Measurements from ENCODE around the gene BHMT2.

BHMT2 gene

DNA sequence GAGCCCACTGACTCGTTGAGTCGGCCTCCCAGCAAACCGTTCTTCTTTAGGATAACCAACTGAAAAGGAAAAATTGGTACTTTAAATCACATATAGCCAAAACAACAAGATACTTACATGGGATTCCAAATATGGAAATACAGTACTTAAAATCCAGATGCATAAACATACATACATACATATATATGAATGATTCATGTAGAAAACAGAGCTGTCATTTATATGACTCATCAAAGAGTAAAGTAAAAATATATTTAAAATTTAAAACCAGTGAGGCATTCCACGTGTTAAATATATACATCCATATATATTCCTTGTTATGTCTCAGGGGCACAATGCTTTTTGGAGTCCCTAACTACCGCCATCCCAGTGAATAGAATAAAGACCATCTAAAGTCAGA, 36.8 kb upstream of the BHMT2 start:
- Histone ChIP-seq H3K36me3 (ENCODE audit: control insufficient read depth, insufficient read depth, low read length) (no peaks in the 10 kb centered on the region), H3K9me3 (ENCODE audit: control insufficient read depth, insufficient read depth, low read length) (no peaks in the 10 kb centered on the region), H3K27me3 (ENCODE audit: control insufficient read depth, insufficient read depth, low read length) (no peaks in the 10 kb centered on the region), H3K9ac (ENCODE audit: low read depth, low read length) (no peak overlapping the region), H3K4me3 (ENCODE audit: low read depth, low read length) (no peak overlapping the region), H3K4me1 (ENCODE audit: control insufficient read depth, insufficient read depth, low read length) (no peaks in the 10 kb centered on the region)

GRCh38 chr5:79035237-79035636, 34.3 kb upstream of the BHMT2 start:
- no peaks in the 10 kb centered on the region for H3K36me3 ChIP-seq (ENCODE audit: control insufficient read depth, insufficient read depth, low read length)
- no peak overlapping the region for H3K9ac ChIP-seq (ENCODE audit: low read depth, low read length)
- H3K4me3 ChIP-seq (ENCODE audit: low read depth, low read length) = no peak overlapping the region
- H3K27me3 ChIP-seq (ENCODE audit: control insufficient read depth, insufficient read depth, low read length) = no peaks in the 10 kb centered on the region
- H3K4me1 ChIP-seq (ENCODE audit: control insufficient read depth, insufficient read depth, low read length) = no peaks in the 10 kb centered on the region
- no peaks in the 10 kb centered on the region for H3K9me3 ChIP-seq (ENCODE audit: control insufficient read depth, insufficient read depth, low read length)

DNA sequence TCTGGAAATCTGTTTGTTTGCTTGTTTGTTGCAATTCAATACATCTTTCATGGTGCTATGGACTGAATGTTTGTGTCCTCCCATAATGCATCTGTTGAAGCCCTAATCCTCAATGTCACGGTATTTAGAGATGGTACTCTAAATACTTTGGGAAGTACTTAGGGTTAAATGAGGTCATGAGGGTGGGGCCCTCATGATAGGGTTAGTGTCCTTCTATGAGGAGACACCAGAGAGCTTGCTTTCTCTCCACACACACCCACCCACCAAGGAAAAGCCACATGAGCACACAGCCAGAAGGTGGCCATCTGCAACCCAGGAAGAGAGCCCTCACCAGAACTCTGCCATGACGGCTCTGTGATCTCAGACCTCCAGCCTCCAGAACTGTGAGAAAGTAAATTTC, 32.8 kb upstream of the BHMT2 start:
- Histone ChIP-seq H3K4me1 (ENCODE audit: control insufficient read depth, insufficient read depth, low read length) (no peaks in the 10 kb centered on the region), H3K9ac (ENCODE audit: low read depth, low read length) (no peak overlapping the region), H3K4me3 (ENCODE audit: low read depth, low read length) (no peak overlapping the region), H3K36me3 (ENCODE audit: control insufficient read depth, insufficient read depth, low read length) (no peaks in the 10 kb centered on the region), H3K9me3 (ENCODE audit: control insufficient read depth, insufficient read depth, low read length) (no peaks in the 10 kb centered on the region), H3K27me3 (ENCODE audit: control insufficient read depth, insufficient read depth, low read length) (no peaks in the 10 kb centered on the region)

- Histone ChIP-seq H3K4me3 (ENCODE audit: low read depth, low read length) (no peak overlapping the region), H3K27me3 (ENCODE audit: control insufficient read depth, insufficient read depth, low read length) (no peaks in the 10 kb centered on the region), H3K9me3 (ENCODE audit: control insufficient read depth, insufficient read depth, low read length) (no peaks in the 10 kb centered on the region), H3K4me1 (ENCODE audit: control insufficient read depth, insufficient read depth, low read length) (no peaks in the 10 kb centered on the region), H3K36me3 (ENCODE audit: control insufficient read depth, insufficient read depth, low read length) (no peaks in the 10 kb centered on the region), H3K9ac (ENCODE audit: low read depth, low read length) (no peak overlapping the region)
Observed at GRCh38 chr5:79042188-79042587, 27.4 kb upstream of the BHMT2 start.

GRCh38 chr5:79047199-79047598, 22.4 kb upstream of the BHMT2 start:
- Histone ChIP-seq H3K27me3 (ENCODE audit: control insufficient read depth, insufficient read depth, low read length) (no peaks in the 10 kb centered on the region), H3K36me3 (ENCODE audit: control insufficient read depth, insufficient read depth, low read length) (no peaks in the 10 kb centered on the region), H3K4me1 (ENCODE audit: control insufficient read depth, insufficient read depth, low read length) (no peaks in the 10 kb centered on the region), H3K9me3 (ENCODE audit: control insufficient read depth, insufficient read depth, low read length) (no peaks in the 10 kb centered on the region), H3K4me3 (ENCODE audit: low read depth, low read length) (no peak overlapping the region), H3K9ac (ENCODE audit: low read depth, low read length) (no peak overlapping the region)

- no peaks in the 10 kb centered on the region for H3K36me3 ChIP-seq (ENCODE audit: control insufficient read depth, insufficient read depth, low read length)
Observed at GRCh38 chr5:79048437-79048836, 21.1 kb upstream of the BHMT2 start.

GRCh38 chr5:79050498-79050897, 19.1 kb upstream of the BHMT2 start:
- Histone ChIP-seq H3K9ac (ENCODE audit: low read depth, low read length) (no peak overlapping the region), H3K9me3 (ENCODE audit: control insufficient read depth, insufficient read depth, low read length) (no peaks in the 10 kb centered on the region), H3K36me3 (ENCODE audit: control insufficient read depth, insufficient read depth, low read length) (no peaks in the 10 kb centered on the region), H3K4me3 (ENCODE audit: low read depth, low read length) (no peak overlapping the region), H3K27me3 (ENCODE audit: control insufficient read depth, insufficient read depth, low read length) (no peaks in the 10 kb centered on the region), H3K4me1 (ENCODE audit: control insufficient read depth, insufficient read depth, low read length) (no peaks in the 10 kb centered on the region)

More at GRCh38 chr5:79048437-79048836, 21.1 kb upstream of the BHMT2 start:
- H3K4me1 ChIP-seq (ENCODE audit: control insufficient read depth, insufficient read depth, low read length) = no peaks in the 10 kb centered on the region
- H3K9me3 ChIP-seq (ENCODE audit: control insufficient read depth, insufficient read depth, low read length) = no peaks in the 10 kb centered on the region
- H3K27me3 ChIP-seq (ENCODE audit: control insufficient read depth, insufficient read depth, low read length) = no peaks in the 10 kb centered on the region
- H3K9ac ChIP-seq (ENCODE audit: low read depth, low read length) = no peak overlapping the region
- no peak overlapping the region for H3K4me3 ChIP-seq (ENCODE audit: low read depth, low read length)

DNA sequence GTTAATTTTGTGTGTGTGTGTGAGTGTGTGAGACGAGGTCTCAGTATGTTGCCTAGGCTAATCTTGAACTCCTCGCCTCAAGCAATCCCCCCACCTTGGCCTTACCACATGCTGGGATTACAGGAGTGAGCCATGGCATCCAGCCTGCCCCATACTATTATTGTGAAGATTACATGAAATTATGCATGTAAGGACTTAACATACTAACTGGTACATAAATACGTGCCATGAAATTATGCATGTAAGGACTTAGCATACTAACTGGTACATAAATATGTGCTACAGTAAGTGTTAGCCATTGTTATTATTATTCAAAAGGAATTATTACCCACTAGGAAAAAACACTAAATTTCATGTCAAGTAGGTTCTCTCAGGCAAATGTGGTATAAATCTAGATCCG, 16.2 kb upstream of the BHMT2 start:
- Histone ChIP-seq H3K9ac (ENCODE audit: low read depth, low read length) (no peak overlapping the region), H3K4me1 (ENCODE audit: control insufficient read depth, insufficient read depth, low read length) (no peaks in the 10 kb centered on the region), H3K9me3 (ENCODE audit: control insufficient read depth, insufficient read depth, low read length) (no peaks in the 10 kb centered on the region)

DNA sequence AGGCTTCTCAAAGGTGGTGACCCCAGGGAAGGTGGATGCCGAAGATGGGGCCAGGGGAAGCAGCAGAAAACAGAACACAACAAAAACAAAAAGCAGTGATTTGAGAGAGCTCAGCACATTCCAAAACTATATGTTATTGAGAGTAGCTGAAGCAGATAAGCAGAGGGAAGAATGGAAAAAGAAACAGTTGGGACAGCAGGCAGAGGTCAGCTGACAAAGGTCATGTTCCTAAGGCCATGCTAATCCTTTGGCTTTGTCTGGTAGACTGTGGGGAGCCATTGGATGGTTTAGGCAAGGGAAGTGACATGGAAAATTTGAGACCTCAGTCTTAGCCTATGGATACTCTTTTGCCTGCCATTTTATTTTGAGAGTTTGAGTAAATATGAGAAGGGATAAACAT, 14.6 kb upstream of the BHMT2 start:
- Histone ChIP-seq H3K36me3 (ENCODE audit: control insufficient read depth, insufficient read depth, low read length) (no peaks in the 10 kb centered on the region), H3K9me3 (ENCODE audit: control insufficient read depth, insufficient read depth, low read length) (no peaks in the 10 kb centered on the region), H3K4me3 (ENCODE audit: low read depth, low read length) (no peak overlapping the region), H3K9ac (ENCODE audit: low read depth, low read length) (no peak overlapping the region), H3K27me3 (ENCODE audit: control insufficient read depth, insufficient read depth, low read length) (no peaks in the 10 kb centered on the region), H3K4me1 (ENCODE audit: control insufficient read depth, insufficient read depth, low read length) (no peaks in the 10 kb centered on the region)

More for the DNA sequence above, 16.2 kb upstream of the BHMT2 start:
- no peak overlapping the region for H3K4me3 ChIP-seq (ENCODE audit: low read depth, low read length)
- no peaks in the 10 kb centered on the region for H3K36me3 ChIP-seq (ENCODE audit: control insufficient read depth, insufficient read depth, low read length)
- no peaks in the 10 kb centered on the region for H3K27me3 ChIP-seq (ENCODE audit: control insufficient read depth, insufficient read depth, low read length)

DNA sequence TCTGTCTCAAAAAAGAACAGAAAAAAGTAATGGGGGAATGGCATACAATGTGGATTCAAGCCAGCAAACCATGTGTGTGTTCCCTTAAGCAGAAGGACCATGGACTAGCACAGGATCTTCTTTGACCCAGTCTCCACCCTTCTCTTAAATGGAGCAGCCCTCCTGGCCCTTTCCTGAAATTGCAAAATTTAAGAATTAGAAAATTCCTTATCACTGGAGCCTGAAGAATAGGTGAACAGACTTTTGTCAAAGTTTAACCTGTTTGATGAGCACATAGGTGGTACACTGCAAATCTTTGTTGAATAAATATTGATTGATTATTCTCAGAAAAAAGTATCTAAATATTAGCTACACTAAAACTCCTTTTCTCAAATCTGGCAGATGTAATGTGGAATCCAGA, 12.7 kb upstream of the BHMT2 start:
- no peaks in the 10 kb centered on the region for H3K27me3 ChIP-seq (ENCODE audit: control insufficient read depth, insufficient read depth, low read length)
- no peaks in the 10 kb centered on the region for H3K36me3 ChIP-seq (ENCODE audit: control insufficient read depth, insufficient read depth, low read length)
- no peaks in the 10 kb centered on the region for H3K4me1 ChIP-seq (ENCODE audit: control insufficient read depth, insufficient read depth, low read length)

GRCh38 chr5:79059674-79060073, 9.9 kb upstream of the BHMT2 start:
- H3K36me3 ChIP-seq (ENCODE audit: control insufficient read depth, insufficient read depth, low read length) = no peaks in the 10 kb centered on the region
- H3K4me1 ChIP-seq (ENCODE audit: control insufficient read depth, insufficient read depth, low read length) = no peaks in the 10 kb centered on the region
- no peaks in the 10 kb centered on the region for H3K9me3 ChIP-seq (ENCODE audit: control insufficient read depth, insufficient read depth, low read length)
- no peaks in the 10 kb centered on the region for H3K27me3 ChIP-seq (ENCODE audit: control insufficient read depth, insufficient read depth, low read length)
- no peak overlapping the region for H3K4me3 ChIP-seq (ENCODE audit: low read depth, low read length)
- no peak overlapping the region for H3K9ac ChIP-seq (ENCODE audit: low read depth, low read length)

More for the DNA sequence above, 12.7 kb upstream of the BHMT2 start:
- Histone ChIP-seq H3K4me3 (ENCODE audit: low read depth, low read length) (no peak overlapping the region), H3K9me3 (ENCODE audit: control insufficient read depth, insufficient read depth, low read length) (no peaks in the 10 kb centered on the region), H3K9ac (ENCODE audit: low read depth, low read length) (no peak overlapping the region)

GRCh38 chr5:79062436-79062835, 7.1 kb upstream of the BHMT2 start:
- no peaks in the 10 kb centered on the region for H3K4me1 ChIP-seq (ENCODE audit: control insufficient read depth, insufficient read depth, low read length)
- no peaks in the 10 kb centered on the region for H3K27me3 ChIP-seq (ENCODE audit: control insufficient read depth, insufficient read depth, low read length)
- H3K36me3 ChIP-seq (ENCODE audit: control insufficient read depth, insufficient read depth, low read length) = no peaks in the 10 kb centered on the region
- no peaks in the 10 kb centered on the region for H3K9me3 ChIP-seq (ENCODE audit: control insufficient read depth, insufficient read depth, low read length)
- no peak overlapping the region for H3K9ac ChIP-seq (ENCODE audit: low read depth, low read length)
- H3K4me3 ChIP-seq (ENCODE audit: low read depth, low read length) = no peak overlapping the region

GRCh38 chr5:79070350-79070667, 742 bp downstream of the BHMT2 start:
- Histone ChIP-seq H3K27me3 (ENCODE audit: control insufficient read depth, insufficient read depth, low read length) (no peaks in the 10 kb centered on the region), H3K4me3 (ENCODE audit: low read depth, low read length) (no peak overlapping the region), H3K4me1 (ENCODE audit: control insufficient read depth, insufficient read depth, low read length) (no peaks in the 10 kb centered on the region), H3K9me3 (ENCODE audit: control insufficient read depth, insufficient read depth, low read length) (no peaks in the 10 kb centered on the region), H3K36me3 (ENCODE audit: control insufficient read depth, insufficient read depth, low read length) (no peaks in the 10 kb centered on the region), H3K9ac (ENCODE audit: low read depth, low read length) (no peak overlapping the region)

Data from iPS-15b (cell line).